ENCODE measurements around the gene CTSE.

CTSE gene

DNA sequence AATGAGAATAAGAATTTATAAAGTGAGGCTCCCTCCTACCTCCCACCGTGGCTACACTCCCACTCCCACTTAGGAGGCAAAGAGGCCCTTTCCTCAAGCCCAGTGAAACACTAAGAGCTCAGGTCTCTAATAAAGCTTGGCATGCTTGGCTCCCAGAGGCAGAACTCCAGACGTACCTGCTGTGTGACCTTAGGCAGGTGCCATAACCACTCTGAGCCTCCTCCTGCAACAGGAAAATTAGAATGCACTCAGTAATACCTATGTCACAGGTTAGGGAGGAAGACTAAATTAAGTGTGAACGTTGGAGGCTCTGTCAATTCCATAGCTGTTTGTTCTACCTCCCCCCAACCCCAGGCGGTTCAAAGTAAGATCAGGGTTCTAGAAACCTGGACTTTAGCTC lies 63.9 kb downstream of the CTSE start:
- Histone ChIP-seq H3K4me1 (ENCODE audit: insufficient read depth, poor library complexity, severe bottlenecking) (peaks cover 20% of the 10 kb centered on the region), H3K9me3 (ENCODE audit: severe bottlenecking) (no peaks in the 10 kb centered on the region), H3K27me3 (ENCODE audit: insufficient read depth, poor library complexity, severe bottlenecking) (no peaks in the 10 kb centered on the region), H3K36me3 (ENCODE audit: low read depth) (no peaks in the 10 kb centered on the region), H3K4me3 (ENCODE audit: severe bottlenecking) (no peak overlapping the region), H3K27ac (ENCODE audit: poor library complexity, severe bottlenecking) (no peak overlapping the region)
- ATAC-seq (ENCODE audit: low read depth) (no peak), DNase-seq (ENCODE audit: low spot score) (no peak)
- TF ChIP-seq, protein P1, sequence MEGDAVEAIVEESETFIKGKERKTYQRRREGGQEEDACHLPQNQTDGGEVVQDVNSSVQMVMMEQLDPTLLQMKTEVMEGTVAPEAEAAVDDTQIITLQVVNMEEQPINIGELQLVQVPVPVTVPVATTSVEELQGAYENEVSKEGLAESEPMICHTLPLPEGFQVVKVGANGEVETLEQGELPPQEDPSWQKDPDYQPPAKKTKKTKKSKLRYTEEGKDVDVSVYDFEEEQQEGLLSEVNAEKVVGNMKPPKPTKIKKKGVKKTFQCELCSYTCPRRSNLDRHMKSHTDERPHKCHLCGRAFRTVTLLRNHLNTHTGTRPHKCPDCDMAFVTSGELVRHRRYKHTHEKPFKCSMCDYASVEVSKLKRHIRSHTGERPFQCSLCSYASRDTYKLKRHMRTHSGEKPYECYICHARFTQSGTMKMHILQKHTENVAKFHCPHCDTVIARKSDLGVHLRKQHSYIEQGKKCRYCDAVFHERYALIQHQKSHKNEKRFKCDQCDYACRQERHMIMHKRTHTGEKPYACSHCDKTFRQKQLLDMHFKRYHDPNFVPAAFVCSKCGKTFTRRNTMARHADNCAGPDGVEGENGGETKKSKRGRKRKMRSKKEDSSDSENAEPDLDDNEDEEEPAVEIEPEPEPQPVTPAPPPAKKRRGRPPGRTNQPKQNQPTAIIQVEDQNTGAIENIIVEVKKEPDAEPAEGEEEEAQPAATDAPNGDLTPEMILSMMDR (IDR thresholded peaks at IDR 0.05; ENCODE audit: poor library complexity, severe bottlenecking), result no peak

All from RWPE2 (cell line).